ENCODE measurements around the gene CDK19.

DNA sequence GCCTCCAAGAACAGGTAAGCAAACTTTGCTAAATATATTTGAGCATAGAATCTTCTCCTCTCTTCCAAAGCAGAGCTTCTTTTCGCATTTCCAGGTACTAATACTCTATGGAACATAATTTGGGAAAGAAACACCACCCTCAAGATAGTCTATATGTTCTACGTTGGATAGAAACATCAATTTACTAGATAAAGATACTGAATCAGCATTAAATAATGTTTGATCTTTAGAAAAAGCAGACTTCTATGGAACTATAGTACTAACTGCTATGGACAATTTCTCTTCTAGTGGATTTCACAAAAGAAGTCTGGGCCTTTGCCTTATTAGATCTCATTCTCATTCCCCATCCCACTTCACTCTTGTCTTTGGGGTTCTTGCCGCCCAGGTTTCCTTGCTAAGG, 103.0 kb downstream of the CDK19 start:
- TF ChIP-seq, protein P1, sequence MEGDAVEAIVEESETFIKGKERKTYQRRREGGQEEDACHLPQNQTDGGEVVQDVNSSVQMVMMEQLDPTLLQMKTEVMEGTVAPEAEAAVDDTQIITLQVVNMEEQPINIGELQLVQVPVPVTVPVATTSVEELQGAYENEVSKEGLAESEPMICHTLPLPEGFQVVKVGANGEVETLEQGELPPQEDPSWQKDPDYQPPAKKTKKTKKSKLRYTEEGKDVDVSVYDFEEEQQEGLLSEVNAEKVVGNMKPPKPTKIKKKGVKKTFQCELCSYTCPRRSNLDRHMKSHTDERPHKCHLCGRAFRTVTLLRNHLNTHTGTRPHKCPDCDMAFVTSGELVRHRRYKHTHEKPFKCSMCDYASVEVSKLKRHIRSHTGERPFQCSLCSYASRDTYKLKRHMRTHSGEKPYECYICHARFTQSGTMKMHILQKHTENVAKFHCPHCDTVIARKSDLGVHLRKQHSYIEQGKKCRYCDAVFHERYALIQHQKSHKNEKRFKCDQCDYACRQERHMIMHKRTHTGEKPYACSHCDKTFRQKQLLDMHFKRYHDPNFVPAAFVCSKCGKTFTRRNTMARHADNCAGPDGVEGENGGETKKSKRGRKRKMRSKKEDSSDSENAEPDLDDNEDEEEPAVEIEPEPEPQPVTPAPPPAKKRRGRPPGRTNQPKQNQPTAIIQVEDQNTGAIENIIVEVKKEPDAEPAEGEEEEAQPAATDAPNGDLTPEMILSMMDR (IDR thresholded peaks at IDR 0.05), result no peak
- TF ChIP-seq POLR2A (IDR thresholded peaks at IDR 0.05), result no peak
